Stimulated activated CD4-positive, alpha-beta T cell treated with anti-CD3 and anti-CD28 coated beads, Interleukin-12 subunit alpha, Interleukin-12 subunit beta, amount 100 ng/mL, for 48 hours (primary cell): ENCODE measurements around the gene RPL18.
"Not testable (repeated sequence)": the region's sequence is repeated elsewhere in the genome, so short reads cannot be mapped to it uniquely, and the experiment has no call there.

Source experiments
- DNase-seq, 3 donors: peaks; one replicate each; pipeline ENCODE4 v3.0.0-alpha.2; 2020; ENCODE audit warnings: low read depth in 2 of 3, low spot score in 1 of 3

The RPL18 gene

DNA sequence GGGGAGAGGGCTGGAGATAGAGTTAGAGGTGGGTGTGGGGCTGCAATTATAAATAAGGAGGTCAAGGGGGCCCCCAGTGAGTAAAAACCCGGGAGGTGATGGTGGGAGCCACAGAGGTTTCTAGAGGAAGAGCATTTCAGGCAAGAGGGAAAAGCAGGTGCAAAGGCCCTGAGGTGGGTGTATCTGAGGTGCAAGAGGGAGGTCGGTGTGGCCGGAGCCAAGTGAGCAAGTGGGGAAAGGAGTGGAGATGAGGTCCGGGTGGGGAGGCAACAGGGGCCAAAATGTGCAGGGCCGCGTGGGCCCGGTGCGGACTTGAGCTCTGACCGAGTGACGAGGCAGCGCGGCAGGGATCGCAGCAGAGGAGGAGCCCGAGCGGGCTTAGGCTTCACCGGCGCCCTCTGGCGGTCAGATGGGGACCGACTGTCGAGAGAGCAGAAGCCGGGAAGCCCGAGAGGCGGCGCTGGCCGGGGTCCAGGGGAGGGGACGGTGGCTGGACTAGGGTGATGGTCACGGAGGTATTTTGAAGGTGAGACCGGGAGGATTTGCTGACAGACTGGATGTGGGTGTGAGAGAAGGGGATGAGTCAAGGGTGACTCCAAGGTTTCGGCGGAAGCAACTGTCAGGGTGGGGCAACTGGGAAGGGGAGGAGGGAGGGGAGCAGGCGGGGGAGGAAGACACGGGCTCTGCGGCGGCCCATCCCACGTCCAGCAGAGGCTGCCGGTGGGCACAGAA is 30.1 kb downstream of the RPL18 start:
- DNase-seq, result peak; percentile 75 to 85 (median 85)

DNA sequence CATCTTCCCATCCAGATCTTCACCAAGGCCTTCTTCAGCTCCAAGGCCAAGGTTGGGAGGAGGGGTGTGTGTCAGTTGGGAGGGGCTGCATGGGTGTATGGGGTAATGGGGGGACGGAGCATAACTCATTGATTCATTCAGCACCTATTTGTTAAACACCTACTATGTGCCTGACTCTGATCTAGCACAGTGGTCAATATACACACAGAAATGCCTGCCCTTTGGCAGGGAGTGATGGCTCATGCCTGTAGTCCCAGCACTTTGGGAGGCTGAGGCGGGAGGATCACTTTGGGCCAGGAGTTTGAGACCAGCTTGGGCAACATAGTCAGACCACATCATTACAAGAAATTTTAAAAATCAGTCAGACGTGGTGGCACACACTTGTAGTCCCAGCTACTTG is 31.6 kb downstream of the RPL18 start:
- no peak for DNase-seq

DNA sequence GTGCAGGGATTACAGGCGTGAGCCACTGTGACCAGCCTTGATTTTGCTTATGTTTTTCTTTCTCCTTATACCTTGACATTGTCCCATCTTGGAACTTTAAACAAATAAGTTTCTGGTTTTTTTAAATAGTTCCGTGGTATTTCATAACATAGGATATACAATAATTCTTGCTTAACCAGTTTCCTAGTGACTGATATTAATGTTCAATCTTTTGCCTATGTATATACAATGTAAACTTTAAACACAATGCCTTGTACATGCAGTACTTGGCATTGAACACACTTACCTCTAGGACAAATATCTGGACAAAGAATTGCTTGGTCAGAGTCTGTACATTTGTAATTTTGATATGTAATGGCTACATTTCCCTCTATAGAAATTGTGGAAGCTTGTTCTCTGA is 36.8 kb downstream of the RPL18 start:
- no peak for DNase-seq

DNA sequence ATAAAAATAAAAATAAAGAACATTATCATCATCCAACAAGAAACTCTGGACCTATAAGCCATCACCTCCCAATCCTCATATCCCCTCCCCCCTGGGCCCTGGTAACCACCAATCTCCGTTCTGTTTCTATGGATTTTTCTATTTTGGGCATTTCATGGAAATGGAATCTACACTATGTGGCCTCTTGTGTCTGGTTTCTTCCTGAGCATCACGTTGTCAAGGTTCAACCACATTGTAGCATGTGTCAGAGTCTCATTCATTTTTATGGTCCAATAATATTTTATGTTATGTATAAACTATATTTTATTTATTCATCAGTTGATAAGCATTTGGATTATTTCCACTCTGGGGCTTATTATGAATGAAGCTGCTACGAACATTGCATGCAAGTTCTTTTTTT is 40.1 kb downstream of the RPL18 start:
- DNase-seq, result no peak

DNA sequence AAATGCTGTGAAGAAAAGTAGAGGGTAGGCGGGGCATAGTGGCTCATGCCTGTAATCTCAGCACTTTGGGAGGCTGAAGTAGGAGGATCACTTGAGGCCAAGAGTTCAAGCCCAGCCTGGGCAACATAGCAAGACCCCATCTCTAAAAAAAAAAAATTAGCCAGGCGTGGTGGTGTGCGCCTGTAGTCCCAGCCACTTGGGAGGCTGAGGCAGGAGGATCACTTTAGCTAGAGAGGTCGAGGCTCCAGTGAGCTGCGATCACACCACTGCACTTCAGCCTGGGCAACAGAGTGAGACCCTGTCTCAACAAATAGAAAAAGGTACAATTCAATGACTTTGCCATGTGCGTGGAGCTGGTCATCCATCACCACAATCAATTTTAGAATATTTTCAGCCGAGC is 41.1 kb downstream of the RPL18 start:
- not testable (repeated sequence) for DNase-seq

DNA sequence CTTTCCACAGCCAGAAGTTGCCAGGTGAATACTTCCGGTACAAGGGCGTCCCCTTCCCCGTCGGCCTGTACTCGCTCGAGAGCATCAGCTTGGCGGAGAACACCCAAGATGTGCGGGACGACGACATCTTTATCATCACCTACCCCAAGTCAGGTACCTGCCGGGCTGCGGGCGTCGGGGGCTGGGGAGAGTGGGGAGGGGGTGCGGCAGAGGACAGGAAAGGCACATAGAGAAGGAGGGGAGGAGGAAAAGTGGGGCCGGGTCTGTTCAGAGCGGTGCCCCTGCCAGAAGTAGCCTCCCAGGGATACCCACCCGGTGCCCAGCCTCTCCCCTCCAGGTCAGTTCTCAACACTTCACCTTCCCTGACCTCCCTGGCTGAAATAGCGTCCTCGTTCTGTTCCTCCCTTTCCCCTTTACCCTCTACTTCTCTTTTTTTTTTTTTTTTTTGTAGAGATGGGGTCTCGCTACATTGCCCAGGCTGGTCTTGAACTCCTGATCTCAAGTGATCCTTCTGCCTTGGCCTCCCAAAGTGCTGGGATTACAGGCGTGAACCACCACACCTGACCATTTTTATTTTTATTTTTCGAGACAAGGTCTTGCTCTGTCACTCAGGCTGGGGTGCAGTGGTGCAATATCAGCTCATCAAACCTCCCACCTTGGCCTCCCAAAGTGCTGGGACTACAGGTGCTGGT is 42.9 kb downstream of the RPL18 start:
- no peak for DNase-seq

DNA sequence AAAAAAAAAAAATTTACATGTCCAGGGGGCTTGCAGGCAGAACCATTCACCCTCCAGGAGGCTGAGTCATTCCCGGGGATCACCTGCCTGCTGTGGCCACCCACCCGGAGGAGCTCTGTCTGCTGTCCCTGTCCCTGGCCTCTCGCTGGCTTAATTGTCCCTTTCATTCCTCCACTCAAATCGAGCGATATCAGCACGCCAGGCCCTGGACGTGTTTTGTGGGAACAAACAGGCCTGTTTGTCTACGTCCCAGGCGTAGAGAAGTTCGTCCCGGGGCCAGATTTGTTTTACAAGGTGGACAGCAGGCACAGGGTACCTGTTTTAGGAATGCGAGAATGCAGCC is 45.8 kb downstream of the RPL18 start:
- no peak for DNase-seq

DNA sequence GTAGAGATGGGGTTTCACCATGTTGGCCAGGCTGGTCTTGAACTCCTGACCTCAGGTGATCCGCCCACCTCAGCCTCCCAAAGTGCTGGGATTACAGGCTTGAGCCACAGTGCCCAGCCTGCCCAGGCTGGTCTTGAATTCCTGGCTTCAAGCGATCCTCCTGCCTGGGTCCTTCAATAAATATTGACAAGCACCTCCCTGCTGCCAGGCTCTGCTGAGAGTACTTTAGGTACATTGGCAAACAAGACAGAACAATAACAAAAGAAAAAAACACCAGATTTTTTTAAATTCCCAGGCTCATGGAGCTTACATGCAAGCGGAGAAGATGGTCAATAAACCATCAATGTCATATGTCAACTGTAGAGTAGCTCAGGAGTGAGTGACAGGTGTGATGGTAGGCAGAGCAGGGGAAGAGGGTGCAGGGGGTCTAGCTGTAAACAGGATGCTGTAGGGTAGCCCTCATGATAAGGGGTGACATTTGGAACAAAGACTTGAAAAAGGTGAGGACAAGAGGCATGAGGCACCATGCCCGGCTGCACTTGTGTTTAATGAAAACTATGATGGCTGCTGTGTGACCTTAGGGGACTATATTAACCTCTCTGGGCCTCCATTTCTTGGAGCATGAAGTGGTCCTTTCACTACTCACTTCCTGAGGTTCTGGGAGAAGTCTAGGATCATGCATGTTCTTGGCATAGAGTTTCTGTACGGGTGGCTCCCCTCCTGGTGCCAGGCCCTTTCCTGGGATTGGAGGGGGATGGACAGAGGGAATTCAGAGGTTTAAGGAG is 47.4 kb downstream of the RPL18 start:
- no peak for DNase-seq

DNA sequence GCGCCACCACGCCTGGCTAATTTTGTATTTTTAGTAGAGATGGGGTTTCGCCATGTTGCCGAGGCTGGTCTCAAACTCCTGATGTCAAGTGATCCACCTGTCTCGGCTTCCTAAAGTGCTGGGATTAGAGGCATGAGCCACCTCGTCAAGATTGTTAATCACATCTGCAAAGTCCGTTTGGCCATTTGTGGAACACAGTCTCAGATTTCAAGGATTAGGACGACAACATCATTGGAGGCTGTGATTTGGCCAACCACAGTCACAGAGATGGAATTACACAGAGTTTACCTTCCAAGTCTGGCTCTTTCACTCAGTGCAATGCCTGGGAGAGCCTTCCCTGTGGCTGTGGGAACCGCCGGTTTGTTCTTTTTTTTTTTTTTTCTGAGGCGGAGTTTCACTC is 49.2 kb downstream of the RPL18 start:
- no peak for DNase-seq

DNA sequence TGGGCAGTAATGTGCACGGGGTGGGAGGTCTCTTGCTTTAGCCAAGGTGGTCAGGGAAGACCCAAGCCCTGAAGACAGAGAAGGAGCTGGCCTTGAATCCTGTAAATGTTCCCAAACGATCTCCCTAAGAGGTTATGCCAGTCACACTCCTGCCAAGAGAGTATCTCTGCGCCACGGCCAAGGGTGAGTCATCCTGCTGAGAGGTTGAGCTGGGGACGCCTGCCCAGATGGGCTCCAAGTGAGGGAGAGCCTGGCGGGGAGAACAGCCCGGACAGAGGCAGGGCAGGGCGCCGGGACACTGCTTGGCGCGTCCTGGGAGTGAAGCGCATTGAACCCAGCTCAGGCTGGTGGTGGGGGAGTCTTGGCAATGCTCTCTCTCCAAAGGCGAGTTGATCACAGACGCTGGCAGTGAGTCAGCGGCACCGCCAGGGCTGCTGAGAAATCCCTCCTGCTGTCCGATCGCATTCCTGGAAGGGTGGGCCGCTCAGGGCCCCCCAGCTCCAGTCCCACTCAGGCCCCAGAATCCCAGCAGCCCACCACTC is 50.6 kb downstream of the RPL18 start:
- DNase-seq, result no peak
